COR-L47 (cell line): ENCODE measurements around the gene ZNF440.

ENCODE experiments used
- DNase-seq: peaks from one replicate; lab custom pipeline; 2025; lab: John Stamatoyannopoulos, UW

ZNF440 gene

DNA sequence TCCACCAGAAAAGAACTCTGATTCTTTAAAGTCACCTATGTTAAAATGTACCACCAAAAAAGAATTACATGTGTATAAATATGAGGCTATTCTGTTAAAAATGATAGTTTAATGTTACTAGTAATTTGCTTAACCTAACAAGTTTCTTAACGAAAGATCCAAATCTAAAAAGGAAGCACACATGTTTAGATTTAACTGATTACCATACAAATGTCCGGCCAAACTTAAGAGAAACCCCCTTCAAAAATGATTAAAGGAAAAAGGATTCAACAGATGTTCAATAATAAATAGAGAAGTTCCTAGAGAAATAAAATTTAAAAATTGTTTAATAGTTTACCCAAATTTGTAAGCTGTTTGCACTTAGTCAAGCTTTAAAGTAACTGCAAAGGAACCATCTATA, 68.5 kb downstream of the ZNF440 start:
- no peak for DNase-seq
